SKM-1 treated with dmso at 0.1 percent for 144 hours (cell line): ENCODE results near the gene CEP41.

ENCODE experiments used
- DNase-seq: peaks from one replicate; lab custom pipeline; 2025; ENCODE audit not compliant: unreplicated experiment; lab: John Stamatoyannopoulos, UW

Gene CEP41

GRCh38 chr7:130356121-130356875 lies 84.5 kb downstream of the CEP41 start:
- DNase-seq: no peak

GRCh38 chr7:130353196-130353595 lies 87.6 kb downstream of the CEP41 start:
- no peak for DNase-seq

GRCh38 chr7:130352194-130353074 lies 88.4 kb downstream of the CEP41 start:
- no peak for DNase-seq

- no peak for DNase-seq
These were observed 89.1 kb downstream of the CEP41 start for GRCh38 chr7:130351791-130352090.

- no peak for DNase-seq
These were observed 89.6 kb downstream of the CEP41 start for GRCh38 chr7:130350945-130351790.

GRCh38 chr7:130349911-130350782 lies 90.7 kb downstream of the CEP41 start:
- no peak for DNase-seq

GRCh38 chr7:130346941-130347340 lies 93.9 kb downstream of the CEP41 start:
- DNase-seq: no peak

GRCh38 chr7:130346177-130346905 lies 94.5 kb downstream of the CEP41 start:
- no peak for DNase-seq

- no peak for DNase-seq
These were observed 95.1 kb downstream of the CEP41 start for GRCh38 chr7:130345725-130346124.

- no peak for DNase-seq
These were observed 95.7 kb downstream of the CEP41 start for GRCh38 chr7:130345136-130345535.

GRCh38 chr7:130344271-130344866 lies 96.4 kb downstream of the CEP41 start, which contains the start of gene CPA5:
Gene CPA5 (plus strand): TSS chr7:130344816. CDS start chr7:130346486, 1,670 bp downstream.
- DNase-seq: no peak
